Kidney (tissue), 14 donors: ENCODE results near the gene PTPA. TPM values are rescaled to one million over a fixed set of nuclear protein-coding genes. Genes with fewer than 3 reads are reported as not detected.

ENCODE experiments used
- DNase-seq, 5 donors: peaks; one replicate each; pipeline ENCODE4 v3.0.0-alpha.2; 2013 to 2020
- FAIRE-seq: peaks from 2 replicates; lab custom pipeline; 2012; peaks lifted over from hg19 to GRCh38; lab: Jason Lieb, UNC
- H3K27ac ChIP-seq, 2 donors: one replicate each; pipeline ENCODE4 v1.7.0; 2013; ENCODE audit warnings: low read depth in 2 of 2, low read length in 2 of 2, inconsistent platforms in 1 of 2
- H3K27me3 ChIP-seq: one replicate; pipeline ENCODE4 v1.7.1; 2013; ENCODE audit warnings: low read length, inconsistent platforms; ENCODE audit not compliant: control insufficient read depth, insufficient read depth
- H3K36me3 ChIP-seq, 3 donors: one replicate each; pipeline versions ENCODE4 v1.7.0 to v1.7.1; 2013; ENCODE audit warnings: low read length in 3 of 3, control low read depth in 1 of 3, inconsistent platforms in 1 of 3; ENCODE audit not compliant: insufficient read depth in 3 of 3, control insufficient read depth in 2 of 3
- H3K4me1 ChIP-seq, 3 donors: one replicate each; pipeline versions ENCODE4 v1.7.0 to v1.7.1; 2013; ENCODE audit warnings: low read length in 3 of 3, inconsistent platforms in 1 of 3, low read depth in 1 of 3; ENCODE audit not compliant: control insufficient read depth in 2 of 3, insufficient read depth in 2 of 3
- H3K4me3 ChIP-seq, 3 donors: one replicate each; pipeline versions ENCODE4 v1.7.0 to v1.8.1; 2013; ENCODE audit warnings: low read length in 3 of 3, control low read depth in 1 of 3, inconsistent platforms in 1 of 3
- H3K9ac ChIP-seq, 3 donors: one replicate each; pipeline versions ENCODE4 v1.7.0 to v1.7.1; 2013; ENCODE audit warnings: low read length in 3 of 3, control low read depth in 1 of 3, inconsistent platforms in 1 of 3
- H3K9me3 ChIP-seq, 3 donors: one replicate each; pipeline versions ENCODE4 v1.7.0 to v1.7.1; 2013; ENCODE audit warnings: low read length in 3 of 3, control low read depth in 1 of 3, inconsistent platforms in 1 of 3; ENCODE audit not compliant: control insufficient read depth in 2 of 3, insufficient read depth in 1 of 3
- intact Hi-C: fragments of 100-400 bp; cut with DNase I; formaldehyde crosslinking; loops from one replicate; pipeline ENCODE4 v1.11.1; 2022
- polyA plus RNA-seq: library from polyadenylated mRNA; stranded (reverse); fragments of 350-450 nt; fragmentation: Illumina TruSeq; extraction: RNeasy Lipid Tissue Mini Kit (QIAGEN cat#74804); gene quantifications from one replicate; pipeline ENCODE4 v1.2.3, GENCODE V29; 2014; ENCODE audit warnings: low read depth, low replicate concordance; ENCODE audit not compliant: insufficient read depth
- total RNA-seq: library from RNA; stranded (reverse); fragmentation: NEBNext Ultra II Directional; extraction: Animal tissue kit (Norgen Biotek cat#: 25700); gene quantifications from one replicate; pipeline ENCODE4 v1.2.1, GENCODE V29; 2021
- TF ChIP-seq, protein P1 (sequence below): IDR thresholded peaks from 3 replicates; pipeline ENCODE4 v1.5.1; 2012; ENCODE audit warnings: mild to moderate bottlenecking, moderate library complexity, borderline replicate concordance; ENCODE audit not compliant: insufficient read depth; ENCODE audit errors: extremely low read depth
- donor health status: control.
- donor health status: control.
- donor health status: control.
- donor health status: control.
- donor health status: control.
- donor health status: DM: yes; HTN: yes; CAD: no.
- donor health status: Normal renal cell carcinoma (clear cell type).

The PTPA gene
- total and polyA plus RNA-seq, 2 donors from 2014 or later, result 161 to 164 TPM

DNA sequence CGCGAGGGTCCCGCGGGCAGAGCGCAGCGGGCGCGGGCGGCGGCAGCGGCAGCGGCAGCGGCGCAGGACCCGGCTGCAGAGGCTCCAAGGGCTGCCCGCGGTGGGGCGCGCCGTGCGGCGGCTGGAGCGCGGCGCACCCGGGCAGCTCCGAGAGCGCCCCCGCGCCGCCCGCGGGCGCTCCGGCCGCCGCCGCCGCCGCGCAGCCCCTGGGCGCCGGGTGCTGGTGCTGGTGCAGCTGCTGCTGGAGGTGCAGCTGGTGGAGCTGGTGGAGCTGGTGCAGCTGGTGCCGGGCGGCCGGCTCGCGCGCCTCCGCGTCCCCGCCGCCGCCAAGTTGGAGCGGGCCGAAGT, 66.2 kb downstream of the PTPA start:
- intact Hi-C loops, result no loop called here
- peak in 2 of 5 donors; percentile 51 to 63 for DNase-seq

DNA sequence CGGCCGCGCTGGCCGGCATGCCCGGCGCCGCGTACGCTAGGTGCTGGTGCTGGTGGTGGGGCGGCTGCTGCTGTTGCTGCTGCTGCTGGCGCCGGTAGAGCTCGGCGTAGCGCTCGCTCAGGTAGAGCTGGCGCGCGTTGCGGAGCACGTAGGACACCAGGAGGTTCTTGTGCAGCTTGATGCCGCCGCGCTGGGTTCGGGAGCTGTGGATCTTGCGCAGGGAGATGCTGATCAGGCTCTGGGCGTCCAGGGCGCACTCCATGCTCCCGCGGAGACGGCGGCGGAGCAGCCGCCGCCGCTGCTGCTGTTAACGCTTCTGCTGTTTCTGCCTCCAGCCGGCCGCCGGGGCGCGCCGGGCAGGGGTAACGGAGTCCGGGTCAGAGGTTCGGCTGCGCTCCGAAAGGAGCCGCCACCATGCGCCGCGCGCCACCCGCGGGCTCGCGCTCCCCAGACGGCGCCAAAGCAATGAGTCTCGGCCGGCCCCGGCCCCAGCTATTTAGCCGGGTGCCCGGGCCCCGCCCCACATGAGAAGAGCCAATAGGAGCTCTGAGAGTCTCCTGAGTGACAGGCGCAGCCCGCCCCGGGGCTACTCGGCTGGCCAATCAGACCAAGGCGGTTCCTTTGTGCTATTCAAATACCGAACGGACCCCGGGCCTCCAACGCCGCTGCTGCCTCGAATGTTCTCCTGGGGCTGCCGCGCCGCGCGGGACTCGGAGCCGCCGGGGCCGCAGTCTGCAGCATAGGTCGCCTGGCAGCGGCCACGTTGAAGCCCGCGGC, 66.8 kb downstream of the PTPA start, which contains the start of gene IER5L:
IER5L (minus strand) TSS at position 471 of the 777 bp plus-strand sequence; CDS start at position 262, 209 bp downstream.
- no peaks in the 10 kb centered on the region for H3K9me3 ChIP-seq
- peak; percentile 25 for FAIRE-seq
- DNase-seq, result peak; percentile 97 to 99 (median 98)
- peak within 1 kb of the TSS; percentile 61 to 97 (median 89) for H3K9ac ChIP-seq
- TF ChIP-seq, protein P1, sequence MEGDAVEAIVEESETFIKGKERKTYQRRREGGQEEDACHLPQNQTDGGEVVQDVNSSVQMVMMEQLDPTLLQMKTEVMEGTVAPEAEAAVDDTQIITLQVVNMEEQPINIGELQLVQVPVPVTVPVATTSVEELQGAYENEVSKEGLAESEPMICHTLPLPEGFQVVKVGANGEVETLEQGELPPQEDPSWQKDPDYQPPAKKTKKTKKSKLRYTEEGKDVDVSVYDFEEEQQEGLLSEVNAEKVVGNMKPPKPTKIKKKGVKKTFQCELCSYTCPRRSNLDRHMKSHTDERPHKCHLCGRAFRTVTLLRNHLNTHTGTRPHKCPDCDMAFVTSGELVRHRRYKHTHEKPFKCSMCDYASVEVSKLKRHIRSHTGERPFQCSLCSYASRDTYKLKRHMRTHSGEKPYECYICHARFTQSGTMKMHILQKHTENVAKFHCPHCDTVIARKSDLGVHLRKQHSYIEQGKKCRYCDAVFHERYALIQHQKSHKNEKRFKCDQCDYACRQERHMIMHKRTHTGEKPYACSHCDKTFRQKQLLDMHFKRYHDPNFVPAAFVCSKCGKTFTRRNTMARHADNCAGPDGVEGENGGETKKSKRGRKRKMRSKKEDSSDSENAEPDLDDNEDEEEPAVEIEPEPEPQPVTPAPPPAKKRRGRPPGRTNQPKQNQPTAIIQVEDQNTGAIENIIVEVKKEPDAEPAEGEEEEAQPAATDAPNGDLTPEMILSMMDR, result no peak
- peak within 1 kb of the TSS; percentile 79 to 83 (median 83) for H3K4me3 ChIP-seq
- no peaks in the 10 kb centered on the region for H3K27me3 ChIP-seq
- intact Hi-C loops, result no loop called here
- peaks cover 0 to 14% (median 12%) of the 10 kb centered on the region in 3 donors for H3K4me1 ChIP-seq
- no peaks in the 10 kb centered on the region for H3K36me3 ChIP-seq
- peak within 1 kb of the TSS; percentile 96 to 99 for H3K27ac ChIP-seq

More for the DNA sequence above, 66.2 kb downstream of the PTPA start:
- H3K4me1 ChIP-seq, result peaks cover 0 to 14% (median 10%) of the 10 kb centered on the region in 3 donors
- peak overlapping the region; percentile 96 to 98 for H3K27ac ChIP-seq
- H3K4me3 ChIP-seq, result peak overlapping the region; percentile 73 to 83 (median 76)
- no peaks in the 10 kb centered on the region for H3K36me3 ChIP-seq
- TF ChIP-seq, protein P1, result no peak
- H3K9me3 ChIP-seq, result no peaks in the 10 kb centered on the region
- no peak for FAIRE-seq
- no peaks in the 10 kb centered on the region for H3K27me3 ChIP-seq
- peak overlapping the region in 2 of 3 donors; percentile 89 to 97 for H3K9ac ChIP-seq

DNA sequence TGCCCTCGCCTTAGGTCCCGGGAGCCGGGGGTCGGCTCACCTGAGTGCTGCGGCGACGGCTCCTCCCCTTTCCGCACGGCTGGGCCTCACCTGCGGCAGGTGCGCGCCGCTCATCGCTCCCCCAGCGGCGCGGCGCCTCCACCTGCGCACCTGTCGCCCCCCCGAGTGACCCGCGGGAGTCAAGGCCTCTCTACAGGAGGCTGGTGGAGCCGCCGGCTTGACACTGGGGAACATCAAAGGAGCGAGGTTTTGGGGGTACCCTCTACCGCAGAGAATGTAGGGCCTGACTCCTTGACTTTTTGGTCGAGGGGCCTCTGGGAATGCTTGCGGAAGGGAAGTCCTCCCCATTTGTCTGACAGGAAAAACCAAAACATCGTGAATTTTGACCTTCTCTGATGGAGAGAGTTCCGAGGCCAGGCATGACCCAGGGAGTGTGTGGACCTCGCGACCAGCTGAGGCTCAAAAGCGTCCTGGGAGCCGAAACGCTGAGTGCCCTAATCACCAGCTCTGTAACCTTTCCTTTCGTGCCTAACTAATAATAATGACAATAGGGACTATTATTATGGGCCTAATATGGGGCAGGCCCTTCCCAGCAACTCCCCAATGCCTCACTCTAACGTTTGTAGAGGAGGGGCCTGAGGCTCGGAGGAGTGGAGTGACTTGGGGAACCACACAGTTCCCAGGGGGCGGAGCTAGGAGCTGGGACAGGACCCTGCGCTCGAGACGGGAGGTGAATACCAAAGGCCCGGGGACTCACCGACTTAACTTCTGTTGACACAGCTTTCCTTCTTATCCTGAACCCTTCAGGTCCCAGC, 67.6 kb downstream of the PTPA start:
- peaks cover 0 to 22% (median 15%) of the 10 kb centered on the region in 3 donors for H3K4me1 ChIP-seq
- FAIRE-seq, result no peak
- no peak overlapping the region for H3K9ac ChIP-seq
- H3K27me3 ChIP-seq, result no peaks in the 10 kb centered on the region
- no peaks in the 10 kb centered on the region for H3K9me3 ChIP-seq
- no peak overlapping the region for H3K27ac ChIP-seq
- peak overlapping the region in 1 of 3 donors; percentile 29 for H3K4me3 ChIP-seq
- peak in 4 of 5 donors; percentile 58 to 81 (median 72) for DNase-seq
- TF ChIP-seq, protein P1, result no peak
- intact Hi-C loops, result no loop called here
- no peaks in the 10 kb centered on the region for H3K36me3 ChIP-seq
